Spleen (tissue), 7 donors: ENCODE data around the gene ALDH3B1.

ENCODE experiments used
- CTCF ChIP-seq, 11 experiments: fragments of 200-600 bp in 7 of 11; fragments of 450-650 bp in 4 of 11; sonication (generic) in 4 of 11; IDR thresholded peaks in 8 of 11; conservative IDR thresholded peaks in 3 of 11; 1 replicate in 7 of 11; 2 replicates in 4 of 11; pipeline versions ENCODE4 v1.4.0 to v1.8.0; 2016 to 2021; ENCODE audit warnings: antibody characterized with exemption in 11 of 11, inconsistent platforms in 4 of 11, mild to moderate bottlenecking in 1 of 11
- POLR2A ChIP-seq, 3 donors: fragments of 450-650 bp; IDR thresholded peaks; one replicate each; pipeline ENCODE4 v1.5.1; 2017; ENCODE audit warnings: antibody characterized with exemption in 3 of 3, mild to moderate bottlenecking in 1 of 3
- donor health status: DM: no; HTN: no; CAD: no; lungs with moderate emphysema.
- donor health status: DM: no; HTN: no; CAD: no.
- donor health status: DM: no; HTN: no; CAD: no.

GRCh38 chr11:68011051-68011943 is 1.2 kb downstream of the ALDH3B1 start:
- TF ChIP-seq CTCF (IDR thresholded peaks at IDR 0.05 in 8 of 11, conservative IDR thresholded peaks at IDR 0.05 in 3 of 11) = no peak
- no peak for TF ChIP-seq POLR2A (IDR thresholded peaks at IDR 0.05)
